GM23338 (cell line): ENCODE results near the gene PPP2R2B.

Experiments used
- CREB1 ChIP-seq: fragments of 250-450 bp; sonication (Bioruptor Pico); IDR thresholded peaks from 2 replicates; pipeline ENCODE4 v1.5.0; 2020; ENCODE audit warnings: low read depth, mild to moderate bottlenecking, moderate library complexity
- CTCF ChIP-seq, 2 experiments: fragments of 200-600 bp in 1 of 2; sonication (generic) in 1 of 2; conservative IDR thresholded peaks; 2 replicates each; pipeline versions ENCODE4 v1.5.1 to v1.6.1; 2016 to 2017; ENCODE audit warnings: antibody characterized with exemption in 2 of 2, low read depth in 2 of 2, mild to moderate bottlenecking in 2 of 2, moderate library complexity in 1 of 2
- ETS1 ChIP-seq: IDR thresholded peaks from 2 replicates; pipeline ENCODE4 v1.6.1; 2016; ENCODE audit warnings: antibody characterized with exemption
- EZH2 ChIP-seq: fragments of 200-600 bp; sonication (generic); IDR thresholded peaks from one replicate; pipeline ENCODE4 v1.8.0; 2017; ENCODE audit warnings: antibody characterized with exemption, mild to moderate bottlenecking, low read depth; ENCODE audit not compliant: unreplicated experiment
- EZH2phosphoT487 ChIP-seq: fragments of 200-600 bp; sonication (generic); IDR thresholded peaks from one replicate; pipeline ENCODE4 v1.8.1; 2018; ENCODE audit warnings: antibody characterized with exemption; ENCODE audit not compliant: unreplicated experiment
- JUNB ChIP-seq: IDR thresholded peaks from one replicate; pipeline ENCODE4 v1.6.1; 2016; ENCODE audit warnings: antibody characterized with exemption; ENCODE audit not compliant: unreplicated experiment
- NANOG ChIP-seq: IDR thresholded peaks from 2 replicates; pipeline ENCODE4 v1.6.1; 2016; ENCODE audit warnings: antibody characterized with exemption, borderline replicate concordance
- POLR2AphosphoS5 ChIP-seq: IDR thresholded peaks from 2 replicates; pipeline ENCODE4 v1.6.1; 2016; ENCODE audit warnings: antibody characterized with exemption, low read depth
- REST ChIP-seq: IDR thresholded peaks from one replicate; pipeline ENCODE4 v1.6.1; 2018; ENCODE audit warnings: antibody characterized with exemption; ENCODE audit not compliant: unreplicated experiment
- STAT1 ChIP-seq: IDR thresholded peaks from one replicate; pipeline ENCODE4 v1.6.1; 2016; ENCODE audit warnings: antibody characterized with exemption; ENCODE audit not compliant: unreplicated experiment
- ZNF114 ChIP-seq: fragments of 250-450 bp; sonication (Bioruptor Pico); IDR thresholded peaks from 2 replicates; pipeline ENCODE4 v1.5.0; 2020; ENCODE audit warnings: mild to moderate bottlenecking, moderate library complexity
- ZNF331 ChIP-seq: fragments of 250-450 bp; sonication (Bioruptor Pico); IDR thresholded peaks from 2 replicates; pipeline ENCODE4 v1.5.0; 2020; ENCODE audit warnings: low read depth, mild to moderate bottlenecking, moderate library complexity
- ZNF462 ChIP-seq: fragments of 250-450 bp; sonication (Bioruptor Pico); IDR thresholded peaks from 2 replicates; pipeline ENCODE4 v1.5.0; 2020; ENCODE audit warnings: mild to moderate bottlenecking, moderate library complexity

GRCh38 chr5:146734936-146735577 is 143.5 kb downstream of the PPP2R2B start:
- no peak for TF ChIP-seq CTCF (conservative IDR thresholded peaks at IDR 0.05; ENCODE audit: low read depth in 2 of 2)
- no peak for TF ChIP-seq EZH2
- no peak for TF ChIP-seq CREB1 (CRISPR knock-in tag)
- TF ChIP-seq POLR2AphosphoS5: no peak
- TF ChIP-seq REST: no peak
- TF ChIP-seq JUNB: no peak
- TF ChIP-seq NANOG: no peak
- no peak for TF ChIP-seq ETS1
- no peak for TF ChIP-seq ZNF114
- TF ChIP-seq EZH2phosphoT487: no peak
- no peak for TF ChIP-seq STAT1
- no peak for TF ChIP-seq ZNF331 (CRISPR knock-in tag)
- TF ChIP-seq ZNF462 (CRISPR knock-in tag): no peak
